ENCODE measurements around the gene KCNJ6.
"Not testable (repeated sequence)": the region's sequence is repeated elsewhere in the genome, so short reads cannot be mapped to it uniquely, and the experiment has no call there.

Gene KCNJ6

GRCh38 chr21:37670883-37671282 lies 245.4 kb downstream of the KCNJ6 start:
- DNase-seq (ENCODE audit: low read depth), result peak; percentile 86
- H3K4me3 ChIP-seq (replicated peaks; ENCODE audit: low read depth, low read length), result no peak overlapping the region
- no peak for TF ChIP-seq CTCF (IDR thresholded peaks at IDR 0.05; ENCODE audit: low read length, missing control alignments)

- no peak for DNase-seq (ENCODE audit: low read depth)
- no peak overlapping the region for H3K4me3 ChIP-seq (replicated peaks; ENCODE audit: low read depth, low read length)
- no peak for TF ChIP-seq CTCF (IDR thresholded peaks at IDR 0.05; ENCODE audit: low read length, missing control alignments)
Measured at GRCh38 chr21:37669249-37669648, 247.0 kb downstream of the KCNJ6 start.

GRCh38 chr21:37668462-37669239 lies 247.6 kb downstream of the KCNJ6 start:
- DNase-seq (ENCODE audit: low read depth), result no peak
- no peak for TF ChIP-seq CTCF (IDR thresholded peaks at IDR 0.05; ENCODE audit: low read length, missing control alignments)
- no peak overlapping the region for H3K4me3 ChIP-seq (replicated peaks; ENCODE audit: low read depth, low read length)

GRCh38 chr21:37667380-37667779 lies 248.9 kb downstream of the KCNJ6 start:
- TF ChIP-seq CTCF (IDR thresholded peaks at IDR 0.05; ENCODE audit: low read length, missing control alignments), result no peak
- no peak overlapping the region for H3K4me3 ChIP-seq (replicated peaks; ENCODE audit: low read depth, low read length)
- no peak for DNase-seq (ENCODE audit: low read depth)

DNA sequence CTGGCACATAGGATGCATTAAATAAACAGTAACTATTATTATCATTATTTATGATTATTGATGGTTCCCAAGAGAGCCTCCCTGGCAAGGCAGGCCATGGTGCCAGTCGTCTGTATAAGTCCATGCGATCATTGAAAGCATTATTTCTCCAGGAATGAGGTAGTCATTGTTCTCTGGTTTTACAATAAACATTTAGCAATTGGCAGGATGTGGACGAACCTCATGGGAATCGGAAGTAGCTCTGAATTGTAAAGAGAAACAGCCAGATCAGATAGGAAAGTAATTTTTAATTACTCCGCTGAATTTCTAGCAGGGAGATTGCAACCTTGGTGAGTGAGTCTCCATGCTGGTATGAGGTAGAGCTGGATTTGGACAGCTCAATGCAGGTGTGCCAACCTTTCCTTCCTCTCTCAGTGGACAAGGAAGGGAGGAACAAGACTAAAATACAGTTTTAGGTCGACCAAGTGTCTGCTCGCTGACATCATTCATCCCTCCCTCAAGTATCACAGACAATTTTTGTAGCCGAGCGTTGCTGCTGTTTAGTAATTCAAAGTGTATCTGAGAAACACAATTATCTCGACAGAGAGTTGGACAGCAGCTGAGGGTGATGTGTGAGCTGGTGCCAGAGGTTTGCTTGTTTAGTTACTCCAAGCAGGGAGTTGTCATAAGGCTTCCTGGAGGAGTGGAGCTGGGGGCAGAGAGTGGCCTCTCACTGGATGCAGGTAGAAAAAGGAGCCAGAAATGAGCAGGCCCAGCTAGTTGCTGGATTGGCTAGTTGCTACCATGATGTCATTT lies 250.8 kb downstream of the KCNJ6 start:
- TF ChIP-seq CTCF (IDR thresholded peaks at IDR 0.05; ENCODE audit: low read length, missing control alignments), result no peak
- DNase-seq (ENCODE audit: low read depth), result peak; percentile 79
- H3K4me3 ChIP-seq (replicated peaks; ENCODE audit: low read depth, low read length), result no peak overlapping the region

- H3K4me3 ChIP-seq (replicated peaks; ENCODE audit: low read depth, low read length); DNase-seq (ENCODE audit: low read depth): not testable (repeated sequence)
Measured at GRCh38 chr21:37662227-37662626, 254.0 kb downstream of the KCNJ6 start.

DNA sequence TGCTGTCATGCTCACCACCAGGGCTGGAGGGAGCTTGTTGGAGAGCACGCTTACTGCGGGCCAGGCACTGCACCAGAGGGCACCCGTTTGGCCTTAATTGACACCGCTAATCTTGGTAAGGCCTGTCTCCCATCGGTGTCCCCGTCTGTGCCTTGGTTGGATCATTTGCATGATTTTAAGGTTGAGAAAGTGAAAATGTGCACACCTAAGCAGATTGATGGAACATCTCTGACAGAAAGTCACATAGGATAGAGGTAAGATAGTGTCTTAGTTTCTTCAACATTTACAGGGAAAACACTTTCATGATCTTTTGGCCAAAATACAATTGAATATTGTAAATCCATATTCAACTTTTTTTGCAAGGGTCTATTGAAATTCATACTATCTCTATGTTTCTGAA lies 255.5 kb downstream of the KCNJ6 start:
- DNase-seq (ENCODE audit: low read depth), result no peak
- no peak for TF ChIP-seq CTCF (IDR thresholded peaks at IDR 0.05; ENCODE audit: low read length, missing control alignments)
- no peak overlapping the region for H3K4me3 ChIP-seq (replicated peaks; ENCODE audit: low read depth, low read length)
